Femur (tissue), 1 donor: ENCODE measurements around the gene PACRG.
A peak's percentile ranks its signal among the peaks of the same experiment; 100 is the strongest.

ENCODE experiments used
- DNase-seq: peaks from one replicate; pipeline ENCODE4 v3.0.0-alpha.2; 2017

PACRG gene

DNA sequence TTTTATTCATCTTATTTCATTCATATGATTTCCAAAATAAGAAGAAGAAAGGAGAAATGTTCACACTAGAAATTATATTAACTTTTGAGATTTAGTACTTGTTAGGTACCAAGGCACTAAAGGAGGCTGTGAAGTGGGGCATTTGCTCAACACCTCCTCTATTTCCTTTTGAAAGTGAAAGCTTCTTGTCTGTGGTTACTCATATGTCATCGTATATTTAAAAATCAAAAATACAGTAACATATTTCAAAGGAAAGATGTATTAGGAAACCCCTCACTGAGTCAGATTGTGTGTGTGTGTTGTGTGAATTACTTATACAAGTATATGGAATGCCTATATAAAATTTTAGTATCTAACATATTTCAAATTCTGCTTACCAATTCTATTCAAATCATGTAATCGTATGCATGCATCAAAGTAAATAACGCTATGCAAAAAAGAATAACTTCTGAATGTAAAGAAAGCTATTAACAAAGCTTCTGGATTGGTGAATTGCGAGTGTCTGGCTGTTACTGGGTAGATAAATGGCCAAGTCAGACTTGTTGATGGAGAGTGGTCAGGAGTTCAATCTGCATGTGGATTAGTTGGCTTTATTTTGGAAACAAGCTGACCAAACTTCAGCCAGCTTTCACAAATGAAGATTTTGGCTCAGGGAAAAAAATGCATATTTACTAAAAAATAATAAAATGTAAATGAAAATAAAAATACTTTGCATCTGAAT is 70.9 kb downstream of the PACRG start:
- DNase-seq, result no peak

DNA sequence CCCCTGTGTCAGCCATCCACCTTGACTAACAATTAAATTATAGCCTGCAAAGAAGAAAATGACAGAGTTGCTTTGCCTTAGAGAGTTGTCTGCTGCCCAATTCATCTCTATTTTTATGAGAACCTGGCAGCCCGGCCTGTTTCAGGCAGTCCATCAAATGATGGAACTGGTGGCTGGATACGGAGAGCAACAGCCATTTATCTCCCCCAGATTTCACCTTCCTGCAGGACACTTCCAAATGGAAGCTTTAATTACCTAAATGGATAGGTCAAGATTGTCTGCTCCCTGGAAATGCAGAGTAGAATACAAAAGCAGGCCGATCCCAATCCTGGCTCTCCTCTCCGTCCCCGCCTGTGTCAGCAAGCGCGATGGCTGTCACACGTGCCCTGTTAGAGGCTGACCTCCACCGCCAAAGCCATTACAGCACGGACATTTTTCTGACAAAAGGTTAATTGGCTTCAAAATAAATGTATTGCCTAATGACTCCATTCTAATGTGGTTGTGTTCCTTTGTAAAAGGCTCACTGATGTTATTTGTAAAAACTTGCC is 86.7 kb downstream of the PACRG start:
- no peak for DNase-seq

DNA sequence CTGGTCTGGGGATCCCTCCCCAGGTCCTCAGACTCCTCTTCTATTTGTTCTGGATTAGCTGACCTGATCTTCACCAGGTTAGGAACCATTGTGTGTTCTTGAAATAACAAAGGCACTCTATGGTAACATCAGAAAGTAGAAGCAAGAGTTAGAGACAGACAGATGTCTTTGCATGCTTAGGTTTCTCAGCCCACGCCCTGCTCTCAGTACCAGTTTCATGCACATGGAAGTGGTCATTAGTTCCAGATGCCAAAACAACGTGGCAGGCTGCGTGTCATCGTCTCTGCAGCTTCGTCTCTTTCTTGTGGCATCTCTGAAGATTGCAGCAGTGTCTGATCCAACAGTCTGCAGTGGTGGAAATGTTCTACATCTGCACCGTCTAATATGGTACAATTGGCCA is 89.4 kb downstream of the PACRG start:
- DNase-seq, result no peak

DNA sequence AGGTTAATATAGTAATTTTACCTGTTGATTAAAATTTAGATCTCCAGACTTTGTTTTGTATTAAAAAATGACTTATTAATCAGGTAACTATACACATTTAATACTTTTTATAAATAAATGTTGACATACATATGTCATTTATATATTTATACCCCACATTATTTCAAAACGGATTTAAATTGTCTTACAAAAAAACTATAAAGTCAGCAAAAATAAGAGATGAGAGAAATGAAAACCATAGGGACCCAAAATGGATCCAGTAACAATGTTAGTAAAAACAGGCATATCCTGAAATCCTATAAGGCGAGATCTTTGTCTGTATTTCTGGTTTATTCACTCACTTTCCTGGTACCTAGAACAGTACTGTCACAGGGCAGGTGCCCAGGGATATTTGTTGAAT is 91.5 kb downstream of the PACRG start:
- DNase-seq, result no peak

DNA sequence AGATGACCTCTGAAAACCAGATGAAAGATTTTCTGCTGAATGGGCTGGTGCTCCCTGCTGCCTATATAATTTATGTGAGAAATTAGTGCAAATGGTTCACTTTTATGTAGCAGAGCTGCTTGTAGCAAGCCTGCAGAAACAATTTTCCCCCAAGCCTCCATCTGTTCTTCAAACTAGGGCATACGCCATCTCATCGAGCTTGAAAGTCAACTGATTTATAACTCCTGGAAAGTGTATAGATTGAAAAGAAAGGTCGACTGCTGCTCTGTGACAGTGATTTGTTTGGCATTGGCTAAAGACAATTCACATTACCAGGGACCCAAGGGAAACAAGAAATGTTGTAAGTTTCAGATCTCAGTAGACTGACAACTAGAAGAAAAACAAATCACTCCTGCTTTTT is 93.3 kb downstream of the PACRG start:
- no peak for DNase-seq

DNA sequence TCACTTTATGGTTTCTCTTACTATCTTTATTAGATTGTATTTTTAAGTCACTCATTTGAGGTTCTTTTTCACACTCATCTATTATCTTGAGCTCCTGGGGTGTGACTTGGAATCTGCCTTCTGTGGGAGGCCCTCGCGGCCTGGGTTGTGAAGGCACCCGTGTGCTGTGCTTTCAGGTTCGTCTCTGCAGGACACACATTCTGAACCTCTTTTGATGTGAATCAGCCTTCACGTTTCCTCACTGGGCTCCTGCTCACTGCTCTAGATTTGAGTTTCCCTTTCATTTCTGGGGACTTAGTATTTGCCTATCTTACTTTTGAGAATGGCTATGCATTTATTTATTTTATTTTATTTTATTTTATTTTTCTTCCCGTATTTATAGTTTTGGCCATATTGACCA is 97.8 kb downstream of the PACRG start:
- no peak for DNase-seq

DNA sequence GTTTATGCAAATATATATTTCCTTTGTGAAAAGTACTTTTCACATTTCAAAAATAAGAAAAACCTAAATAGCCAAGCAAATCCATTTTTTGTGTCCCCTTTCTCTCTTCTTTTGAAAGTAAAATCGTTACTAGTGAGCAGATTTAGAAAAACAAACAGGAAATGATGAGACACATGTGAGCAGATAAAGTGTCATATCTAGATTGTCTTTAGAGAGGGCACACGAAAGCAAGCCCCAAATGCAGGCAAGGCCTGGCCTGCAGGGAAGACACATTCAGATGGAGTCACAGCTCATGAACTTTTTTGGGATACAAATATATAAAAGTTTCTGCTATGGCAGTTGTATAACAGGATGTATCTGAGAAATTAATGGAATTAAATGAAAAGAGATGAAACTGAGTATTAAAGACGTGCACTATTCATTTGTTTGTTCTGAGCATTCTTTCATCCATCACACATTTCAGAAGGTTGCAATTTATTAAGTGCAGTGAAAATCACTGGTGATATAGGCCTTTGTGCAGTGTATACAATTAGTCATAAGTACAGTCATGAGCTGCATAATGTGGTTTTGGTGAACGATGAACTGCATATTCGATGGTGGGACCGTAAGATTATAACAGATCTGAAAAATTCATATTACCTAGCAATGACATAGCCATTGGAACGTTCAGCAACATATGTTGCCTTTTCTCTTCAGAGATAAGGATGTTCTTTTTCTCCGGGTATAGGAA is 101.4 kb downstream of the PACRG start:
- DNase-seq, result no peak

DNA sequence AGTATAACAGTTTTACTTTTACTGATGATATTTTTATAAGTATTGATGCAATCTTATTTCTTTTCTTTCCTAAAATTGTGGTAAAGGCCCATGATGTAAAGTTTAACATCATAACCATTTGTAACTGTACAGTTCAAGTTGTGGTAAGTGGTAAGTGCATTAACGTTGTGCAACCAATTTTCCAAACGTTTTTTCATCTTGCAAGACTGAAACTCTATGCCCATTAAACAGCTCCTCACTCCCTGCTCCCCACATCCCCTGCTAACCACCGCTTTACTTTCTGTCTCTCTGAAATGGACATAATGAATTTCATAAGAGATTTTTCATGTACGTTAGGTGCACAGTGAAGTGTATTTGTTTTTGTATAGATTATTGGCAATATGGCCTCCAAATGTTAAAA is 106.0 kb downstream of the PACRG start:
- no peak for DNase-seq

DNA sequence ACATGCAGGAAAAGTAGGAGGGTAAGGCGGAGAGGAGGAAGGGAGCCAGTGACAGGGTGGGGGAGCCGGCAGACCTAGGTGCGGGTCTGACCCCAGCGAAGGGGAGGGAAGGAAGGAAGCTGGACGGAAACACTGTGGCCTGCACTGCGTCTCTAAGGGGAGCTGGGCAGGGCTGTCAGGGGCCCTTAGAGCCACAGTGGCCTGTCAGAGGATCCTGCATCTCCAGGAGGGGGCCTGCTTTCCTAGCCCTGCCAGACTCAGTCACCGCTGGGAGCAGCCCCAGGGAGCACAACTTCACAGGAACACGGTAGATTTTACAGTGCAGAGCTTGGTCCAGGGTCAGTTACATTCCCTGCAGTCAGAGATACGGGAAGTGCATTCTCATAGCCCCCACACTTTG is 118.2 kb downstream of the PACRG start:
- no peak for DNase-seq

DNA sequence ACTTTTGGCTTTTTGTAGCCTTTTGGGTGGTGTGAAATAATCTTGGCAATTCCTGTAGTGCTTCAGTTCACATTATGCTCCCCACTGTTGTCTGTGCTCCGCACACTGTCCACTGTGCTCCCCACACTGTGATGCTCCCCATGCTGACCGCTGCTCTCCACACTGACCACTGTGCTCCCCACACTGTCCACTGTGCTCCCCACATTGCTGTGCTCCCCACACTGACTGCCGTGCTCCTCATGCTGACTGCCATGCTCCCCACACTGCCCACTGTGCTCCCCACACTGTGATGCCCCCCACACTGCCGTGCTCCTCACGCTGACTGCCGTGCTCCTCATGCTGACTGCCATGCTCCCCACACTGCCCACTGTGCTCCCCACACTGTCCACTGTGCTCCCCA is 118.9 kb downstream of the PACRG start:
- no peak for DNase-seq

DNA sequence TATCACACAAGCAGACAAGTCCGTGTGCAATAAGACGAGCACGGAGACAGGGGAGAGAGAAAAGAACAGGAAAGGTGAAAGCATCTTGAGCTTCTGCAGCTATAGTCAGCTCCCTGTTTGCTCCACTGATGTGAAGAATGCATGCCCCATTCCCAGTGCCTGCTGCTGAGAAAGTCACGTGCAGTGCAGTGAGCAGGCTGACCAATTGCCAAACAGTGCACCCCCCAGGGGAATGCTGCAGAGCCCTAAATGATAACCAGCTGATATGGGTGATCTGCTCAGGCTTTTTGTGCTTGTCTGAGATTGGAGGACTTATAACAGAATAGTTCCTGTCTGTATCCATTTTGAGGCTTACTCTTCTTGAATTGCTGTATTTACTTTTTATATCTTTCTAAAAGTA is 121.5 kb downstream of the PACRG start:
- no peak for DNase-seq

DNA sequence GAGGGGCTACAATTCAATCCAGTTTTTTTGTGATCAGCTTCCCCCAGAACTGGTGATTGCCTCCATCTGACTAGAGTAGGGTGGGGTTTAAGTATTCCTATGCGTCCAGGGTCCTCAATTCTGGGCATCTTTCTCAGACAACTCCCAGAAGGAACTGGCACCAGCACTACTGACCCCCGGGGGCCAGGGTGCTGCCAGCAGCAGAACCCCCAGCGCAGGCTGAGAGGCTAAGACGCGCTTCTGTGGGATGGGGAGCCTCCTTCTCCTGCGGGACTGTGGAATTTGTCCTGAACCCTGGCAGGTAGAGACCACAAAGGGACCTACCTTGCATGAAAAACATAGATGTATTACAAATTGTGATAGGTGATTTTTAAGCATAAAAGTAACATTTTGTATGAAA is 124.4 kb downstream of the PACRG start:
- no peak for DNase-seq

DNA sequence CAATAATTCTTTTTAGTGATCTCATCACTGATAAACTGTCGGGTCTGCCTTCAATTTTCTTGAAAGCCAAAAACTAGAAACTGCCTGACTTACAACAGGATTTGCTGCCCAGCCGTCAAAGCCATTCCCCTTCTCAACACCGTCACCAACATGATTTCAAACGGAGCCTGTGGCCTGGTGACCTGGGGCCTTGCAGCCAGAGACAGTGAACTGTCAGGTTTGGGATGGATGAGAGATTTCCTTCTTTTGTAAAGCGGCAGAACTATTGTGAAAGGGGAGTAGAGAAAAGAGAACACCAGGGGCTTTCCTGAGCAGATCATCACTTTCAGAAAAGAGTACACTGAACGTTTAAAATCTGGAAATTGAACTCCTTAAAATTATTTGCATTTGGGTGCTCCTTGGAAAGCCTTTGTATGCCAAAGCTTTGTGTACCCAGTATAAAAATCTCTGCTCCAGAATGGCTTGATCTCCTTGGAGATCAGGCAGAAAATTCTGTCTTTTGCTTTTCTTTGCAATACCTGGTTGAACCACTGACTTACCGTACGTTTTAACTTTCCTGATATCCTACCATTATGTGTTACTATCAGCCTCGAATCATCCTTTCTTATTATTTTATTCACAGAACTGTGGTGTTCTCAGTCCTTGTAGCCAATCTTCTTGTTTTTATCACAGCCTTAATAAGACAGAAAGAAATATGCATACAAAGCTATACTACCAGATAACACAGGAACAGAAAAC is 125.2 kb downstream of the PACRG start:
- no peak for DNase-seq

DNA sequence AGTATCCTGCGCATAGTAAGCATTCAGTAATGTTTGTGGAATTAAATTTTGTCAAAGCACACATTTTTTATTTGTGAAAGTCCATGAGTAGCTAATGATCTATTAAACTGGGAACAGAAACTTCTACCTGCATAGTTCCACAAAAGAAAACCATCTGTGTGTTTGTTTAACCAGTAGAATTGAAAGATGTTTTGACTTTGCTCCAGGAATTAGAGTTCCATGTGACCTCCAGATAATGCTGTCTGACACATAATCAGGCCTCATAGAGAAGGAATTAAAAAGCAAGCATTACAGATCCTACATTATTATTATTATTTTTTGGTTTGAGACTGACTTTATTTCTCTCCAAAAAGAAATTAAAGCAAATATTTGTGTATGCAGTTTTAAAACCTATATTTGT is 126.5 kb downstream of the PACRG start:
- no peak for DNase-seq

DNA sequence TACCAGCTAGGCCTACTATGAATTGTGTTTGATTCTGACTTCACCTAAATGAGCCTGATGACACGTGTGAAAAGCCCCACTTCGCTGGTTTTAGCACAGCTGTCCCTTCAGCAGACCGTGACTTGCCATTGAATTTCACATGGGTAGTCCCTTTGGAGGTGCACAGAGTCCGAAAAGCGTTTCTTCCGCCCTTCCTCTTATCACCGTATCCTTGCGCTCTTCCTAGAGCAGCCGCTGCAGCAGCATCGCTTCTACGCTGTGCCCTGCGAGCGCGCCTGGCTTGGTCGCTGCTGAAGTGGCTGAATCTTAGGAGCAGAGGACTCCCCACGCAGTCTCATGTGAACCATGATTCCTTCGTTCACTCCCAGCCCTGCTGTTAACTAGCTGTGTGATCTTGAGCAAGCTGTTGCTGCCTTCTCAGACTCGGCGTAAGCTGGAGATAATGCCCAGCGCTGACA is 127.0 kb downstream of the PACRG start:
- no peak for DNase-seq

DNA sequence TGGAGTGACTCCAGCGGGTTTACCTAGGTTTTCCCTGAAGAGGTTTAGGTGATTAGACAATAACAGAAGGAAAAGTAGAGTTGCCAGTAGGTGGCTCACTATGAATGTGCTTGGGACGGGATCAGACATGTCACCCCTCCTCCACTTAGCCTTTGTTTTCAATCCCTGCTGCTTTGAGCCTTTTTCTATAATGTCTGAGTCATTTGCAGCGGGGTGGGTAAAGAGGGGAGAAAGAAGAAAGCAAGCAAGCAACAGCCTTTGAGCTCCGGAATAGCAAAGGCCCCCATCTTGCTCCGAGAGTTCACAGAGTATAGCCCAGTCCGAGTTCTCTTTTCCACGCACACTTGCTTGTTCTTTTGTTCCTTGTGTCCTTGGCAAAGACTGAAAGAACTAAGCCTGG is 129.1 kb downstream of the PACRG start:
- DNase-seq, result peak; percentile 70

DNA sequence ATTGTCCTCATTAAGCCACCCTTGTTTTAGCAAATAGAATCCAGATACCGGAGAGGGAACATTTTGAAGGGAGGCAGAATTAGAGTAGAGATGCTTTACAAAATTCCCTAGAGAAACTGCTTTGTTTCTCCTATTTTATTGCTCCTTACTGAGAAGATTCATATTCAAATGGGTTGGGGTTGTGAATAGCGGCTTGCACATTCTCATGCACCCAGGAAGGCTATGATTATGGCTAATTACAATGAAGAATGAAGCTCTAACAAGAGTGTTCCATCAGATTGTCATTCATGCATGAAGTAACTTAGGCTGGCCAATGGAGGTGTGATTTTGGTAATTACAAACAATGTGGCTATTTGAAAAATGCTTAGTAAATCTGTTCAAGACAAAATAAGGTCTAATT is 129.6 kb downstream of the PACRG start:
- no peak for DNase-seq

DNA sequence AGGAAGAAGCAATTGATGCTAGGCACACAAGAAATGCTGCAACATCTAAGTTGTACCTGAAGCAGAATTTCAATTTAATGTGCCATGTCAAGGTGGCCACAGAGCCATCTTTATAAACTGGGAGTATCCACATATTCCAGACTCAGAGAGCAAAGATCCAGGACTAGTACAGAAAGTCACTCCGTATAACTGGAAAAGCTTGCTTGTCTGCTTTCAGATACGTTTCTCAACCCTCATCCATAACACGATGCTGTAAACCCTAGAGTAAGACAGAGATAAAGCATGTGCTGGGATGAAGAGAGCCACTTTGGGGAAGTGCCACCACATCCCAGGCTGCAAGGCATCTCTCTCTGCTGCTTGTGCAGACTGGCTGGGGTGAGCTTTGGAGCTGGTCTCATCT is 134.7 kb downstream of the PACRG start:
- no peak for DNase-seq

DNA sequence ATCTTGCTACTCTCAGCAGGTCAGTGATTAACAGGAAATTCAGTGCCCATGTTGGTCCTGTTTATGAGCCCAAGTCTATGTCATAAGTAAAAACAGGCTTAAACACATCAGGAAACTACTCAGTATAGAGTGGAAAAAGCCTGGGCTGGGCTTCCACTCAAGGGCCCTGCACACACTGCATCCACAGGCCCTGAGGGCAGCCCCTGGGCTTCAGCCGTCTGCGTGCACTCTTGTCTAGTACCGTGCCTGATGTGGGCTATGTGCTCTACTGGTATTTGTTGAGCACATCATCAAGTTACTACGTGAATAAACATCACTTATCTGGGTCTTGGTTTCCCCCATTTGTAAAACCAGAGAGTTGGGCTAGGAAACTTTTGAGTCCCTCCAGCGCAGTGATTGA is 135.2 kb downstream of the PACRG start:
- DNase-seq, result no peak

DNA sequence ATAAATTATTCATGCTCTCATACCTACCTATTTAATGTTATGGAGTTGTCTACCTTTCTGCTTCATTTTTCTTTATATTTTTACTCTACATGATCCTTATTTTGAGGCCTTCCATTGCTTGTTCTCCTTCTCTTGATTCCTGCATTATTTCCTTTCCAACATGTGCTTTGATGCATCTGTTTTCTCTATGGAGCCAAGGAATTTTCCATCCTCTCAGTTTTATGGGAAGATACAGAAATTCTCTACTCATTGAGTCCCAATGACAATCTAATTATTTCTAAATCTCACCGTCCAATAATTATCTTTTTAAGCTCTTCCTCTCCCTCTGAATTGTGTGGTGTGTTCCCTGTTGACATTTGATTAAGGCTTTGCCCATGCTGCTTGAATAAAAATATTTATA is 136.0 kb downstream of the PACRG start:
- no peak for DNase-seq

DNA sequence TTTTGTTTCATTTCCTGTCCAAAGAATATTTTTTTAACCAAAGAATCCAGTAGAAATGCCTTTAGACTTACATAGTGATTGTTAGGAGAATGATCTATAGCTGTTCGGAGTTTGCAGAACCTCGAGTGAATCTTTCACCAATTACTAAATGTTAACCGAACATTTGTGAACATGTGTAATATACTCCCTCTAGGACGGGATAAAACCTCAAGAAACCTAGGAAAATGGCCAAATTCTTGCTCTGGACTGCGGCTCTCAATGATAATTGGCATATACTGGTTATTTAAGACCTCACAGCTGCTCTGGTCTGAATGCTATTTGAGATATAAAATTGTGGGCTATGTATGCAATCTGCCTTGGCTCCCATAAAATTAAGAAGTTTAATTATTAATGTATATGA is 137.1 kb downstream of the PACRG start:
- no peak for DNase-seq

DNA sequence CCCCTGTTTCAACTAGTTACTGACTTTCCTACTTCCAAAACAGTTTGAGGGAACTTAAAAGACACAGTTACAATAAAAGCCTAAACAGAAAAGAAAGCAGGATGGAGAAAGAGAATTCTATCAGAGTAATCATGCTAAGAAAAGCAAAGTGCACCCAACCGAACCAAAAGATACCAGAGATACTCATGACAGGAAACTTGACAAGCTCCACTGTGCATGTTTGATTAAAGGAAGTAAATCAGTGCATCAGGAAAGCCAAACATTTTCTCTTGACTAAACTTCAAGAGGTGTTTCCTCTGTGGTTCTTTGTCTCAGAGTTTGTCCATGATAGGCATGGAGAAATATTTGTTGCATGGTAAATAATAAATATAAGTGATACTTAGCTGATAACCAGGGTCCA is 138.9 kb downstream of the PACRG start:
- DNase-seq, result no peak

DNA sequence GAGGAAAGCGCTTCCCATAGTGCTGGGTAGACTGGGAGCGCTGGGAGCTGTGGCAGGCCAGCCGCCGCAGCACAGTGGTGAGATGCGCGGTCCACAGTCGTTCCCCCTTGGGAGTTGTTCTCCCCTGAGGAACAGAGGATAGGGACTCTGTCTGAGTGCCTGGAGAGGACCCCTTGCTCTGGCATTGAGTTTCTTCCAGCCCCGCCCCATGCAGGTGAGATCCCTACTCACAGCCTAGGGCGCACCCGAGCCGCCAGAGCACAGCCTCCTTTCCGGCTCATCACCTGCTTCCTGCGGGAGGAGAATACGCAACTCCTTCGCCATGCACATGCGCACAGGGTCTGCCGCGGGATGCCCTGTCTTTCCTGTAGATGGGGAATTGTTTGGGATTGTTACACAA is 140.6 kb downstream of the PACRG start:
- DNase-seq, result no peak

DNA sequence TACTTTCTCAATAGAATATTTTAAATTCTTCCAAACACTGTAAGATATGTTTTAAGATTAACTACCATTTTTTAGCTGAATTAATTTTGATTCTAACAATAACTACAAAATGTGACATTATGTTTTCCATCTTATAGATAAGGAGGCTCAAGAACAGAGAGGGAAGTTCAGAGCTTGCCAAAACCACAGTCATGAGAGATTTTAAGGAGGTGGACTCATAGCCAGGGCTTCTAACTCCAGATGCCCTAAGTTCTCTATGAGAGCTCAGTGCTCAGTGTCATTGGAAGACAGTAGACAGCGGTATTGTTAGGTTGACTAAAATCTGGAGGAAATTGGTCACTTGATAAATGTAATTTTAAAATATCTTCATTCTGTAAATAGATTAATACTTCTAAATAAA is 144.2 kb downstream of the PACRG start:
- DNase-seq, result no peak
